ENCODE data around the gene PGM5.

DNA sequence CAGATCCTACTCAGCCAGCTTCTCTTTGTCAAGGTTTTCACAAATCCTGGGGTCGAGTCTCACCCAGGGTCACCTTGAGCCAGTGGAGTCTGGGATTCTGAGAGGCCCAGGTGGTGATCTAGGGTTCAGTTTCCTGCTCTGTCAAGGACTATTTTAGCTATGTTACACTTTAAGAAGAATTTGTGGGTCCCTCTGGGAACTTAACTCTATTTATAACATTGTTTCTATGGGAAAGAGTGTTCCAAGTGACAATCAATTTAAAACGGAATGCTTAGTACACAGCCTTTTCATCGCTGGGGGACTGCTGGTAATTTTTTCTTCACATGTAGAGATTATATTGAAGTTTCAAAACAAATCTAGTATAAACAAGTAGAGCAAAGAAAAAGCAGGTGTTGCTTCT lies 211.2 kb downstream of the PGM5 start:
- no peak for TF ChIP-seq POLR2A (IDR thresholded peaks at IDR 0.05; ENCODE audit: borderline replicate concordance, extremely low read depth, insufficient read depth, insufficient read length)
- TF ChIP-seq, protein P1, sequence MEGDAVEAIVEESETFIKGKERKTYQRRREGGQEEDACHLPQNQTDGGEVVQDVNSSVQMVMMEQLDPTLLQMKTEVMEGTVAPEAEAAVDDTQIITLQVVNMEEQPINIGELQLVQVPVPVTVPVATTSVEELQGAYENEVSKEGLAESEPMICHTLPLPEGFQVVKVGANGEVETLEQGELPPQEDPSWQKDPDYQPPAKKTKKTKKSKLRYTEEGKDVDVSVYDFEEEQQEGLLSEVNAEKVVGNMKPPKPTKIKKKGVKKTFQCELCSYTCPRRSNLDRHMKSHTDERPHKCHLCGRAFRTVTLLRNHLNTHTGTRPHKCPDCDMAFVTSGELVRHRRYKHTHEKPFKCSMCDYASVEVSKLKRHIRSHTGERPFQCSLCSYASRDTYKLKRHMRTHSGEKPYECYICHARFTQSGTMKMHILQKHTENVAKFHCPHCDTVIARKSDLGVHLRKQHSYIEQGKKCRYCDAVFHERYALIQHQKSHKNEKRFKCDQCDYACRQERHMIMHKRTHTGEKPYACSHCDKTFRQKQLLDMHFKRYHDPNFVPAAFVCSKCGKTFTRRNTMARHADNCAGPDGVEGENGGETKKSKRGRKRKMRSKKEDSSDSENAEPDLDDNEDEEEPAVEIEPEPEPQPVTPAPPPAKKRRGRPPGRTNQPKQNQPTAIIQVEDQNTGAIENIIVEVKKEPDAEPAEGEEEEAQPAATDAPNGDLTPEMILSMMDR (IDR thresholded peaks at IDR 0.05 in 2 of 3, conservative IDR thresholded peaks at IDR 0.05 in 1 of 3; ENCODE audit: borderline replicate concordance in 1 of 3, insufficient read depth in 1 of 3, low read depth in 2 of 3, low read length in 2 of 3), result no peak
- TF ChIP-seq JUND (IDR thresholded peaks at IDR 0.05), result no peak
- no peak for TF ChIP-seq POLR2AphosphoS5 (IDR thresholded peaks at IDR 0.05; ENCODE audit: low read depth, low read length)
- no peak for TF ChIP-seq ZFX (IDR thresholded peaks at IDR 0.05)
- no peak for TF ChIP-seq EZH2 (IDR thresholded peaks at IDR 0.05)
